GM18519 (cell line): Measurements from ENCODE around the gene IL18RAP.

ENCODE experiments used
- ATAC-seq: cut with Tn5 transposase; IDR thresholded peaks from one replicate; pipeline ENCODE4 v1.9.1; 2021; ENCODE audit warnings: mild to moderate bottlenecking, moderate library complexity; ENCODE audit not compliant: unreplicated experiment, low FRiP score

Gene IL18RAP

GRCh38 chr2:102492006-102492405 is 69.0 kb downstream of the IL18RAP start:
- no peak for ATAC-seq

- no peak for ATAC-seq
Observed at GRCh38 chr2:102494570-102494969, 71.6 kb downstream of the IL18RAP start.

- ATAC-seq, result no peak
Observed at GRCh38 chr2:102498414-102498813, 75.5 kb downstream of the IL18RAP start.

- ATAC-seq, result no peak
Observed at GRCh38 chr2:102499558-102499957, 76.6 kb downstream of the IL18RAP start.
